CD4-positive, alpha-beta T cell treated with Interleukin-21 for 1 hour (primary cell): ENCODE results near the gene SRRT.
"Not testable (repeated sequence)": the region's sequence is repeated elsewhere in the genome, so short reads cannot be mapped to it uniquely, and the experiment has no call there.

ENCODE experiments used
- DNase-seq: peaks from one replicate; pipeline ENCODE4 v3.0.0-alpha.2; 2020

The SRRT gene

DNA sequence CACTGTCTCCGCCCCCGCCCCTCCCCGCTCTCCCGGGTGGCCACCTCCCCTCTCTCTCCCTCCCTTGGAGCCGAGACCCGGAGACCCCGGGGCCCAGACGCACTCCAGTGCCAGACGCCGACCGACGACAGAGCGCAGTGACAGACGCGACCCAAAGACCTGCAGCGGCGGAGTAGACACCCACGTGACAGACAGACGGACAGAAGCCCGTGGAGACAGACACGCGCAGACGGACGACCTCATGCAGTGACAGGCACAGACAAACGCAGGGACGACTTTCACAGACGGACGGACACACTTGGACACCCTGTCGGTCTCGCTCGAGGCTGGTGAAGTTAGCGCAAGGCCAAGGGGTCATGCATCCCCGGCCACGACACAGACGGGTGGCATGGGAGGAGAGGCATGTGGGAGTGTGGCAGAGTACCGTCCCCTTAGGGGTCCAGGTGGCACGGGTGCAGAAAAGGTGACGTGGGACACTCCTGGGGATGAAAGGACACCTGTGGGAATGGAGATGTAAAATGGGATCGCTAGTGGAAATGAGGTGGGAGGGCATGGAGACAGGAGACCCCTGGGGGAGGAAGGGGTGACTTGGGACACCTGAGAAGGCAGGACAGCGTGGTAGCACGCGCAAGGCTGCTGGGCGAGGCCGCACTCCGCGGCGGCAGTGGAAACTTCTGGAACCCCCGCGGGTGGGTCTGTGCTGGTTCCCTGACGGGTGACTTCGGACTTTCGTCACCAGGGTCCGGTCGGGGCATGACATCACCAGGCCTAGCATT is 21.2 kb downstream of the SRRT start:
- peak; percentile 56 for DNase-seq

GRCh38 chr7:100896732-100897608 is 22.1 kb downstream of the SRRT start:
- peak; percentile 69 for DNase-seq

DNA sequence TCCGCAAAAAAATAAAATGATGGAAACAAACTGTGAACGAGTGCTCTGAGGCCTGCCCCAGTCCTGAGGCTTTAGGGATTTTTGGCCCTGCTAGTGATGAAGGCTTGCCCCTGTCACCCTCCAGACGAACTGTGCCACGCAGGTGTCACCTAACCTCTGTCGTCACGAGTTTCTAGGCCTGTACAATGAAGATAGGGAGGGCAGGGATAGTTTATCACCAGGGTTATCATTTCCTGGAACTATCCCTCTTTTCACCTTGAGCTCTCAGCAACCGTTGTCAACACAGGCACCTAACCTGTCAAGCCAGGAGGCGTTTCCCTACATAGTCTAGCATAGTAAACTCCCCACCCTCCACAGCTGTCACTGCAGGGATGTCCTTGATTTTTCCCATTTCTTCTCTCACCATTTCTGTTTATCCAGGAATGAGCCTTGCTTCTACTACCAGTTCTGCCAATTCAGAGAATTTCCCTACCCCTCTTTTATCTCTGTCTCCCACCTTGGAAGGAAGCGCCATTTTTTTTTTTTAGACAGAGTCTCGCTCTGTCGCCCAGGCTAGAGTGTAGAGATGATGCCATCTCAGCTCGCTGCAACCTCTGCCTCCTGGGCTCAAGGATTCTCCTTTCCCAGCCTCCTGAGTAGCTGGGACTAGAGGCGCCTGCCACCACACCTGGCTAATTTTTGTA is 23.0 kb downstream of the SRRT start:
- no peak for DNase-seq

DNA sequence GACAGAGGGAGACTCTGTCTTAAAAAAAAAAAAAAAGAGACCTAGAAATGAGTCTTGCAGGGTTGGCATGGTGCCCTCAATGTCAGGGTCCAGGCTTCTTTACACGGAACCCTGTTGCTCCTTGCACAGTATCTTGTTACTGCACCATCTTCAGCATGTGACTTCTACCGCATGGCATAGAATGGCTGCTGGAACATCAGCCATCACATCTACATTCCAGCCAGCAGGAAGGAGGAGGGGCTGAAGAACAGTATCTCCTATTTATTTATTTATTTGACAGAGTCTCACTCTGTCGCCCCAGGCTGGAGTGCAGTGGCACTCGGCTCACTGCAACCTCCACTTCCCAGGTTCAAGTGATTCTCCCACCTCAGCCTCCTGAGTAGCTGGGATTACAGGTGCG is 24.5 kb downstream of the SRRT start:
- no peak for DNase-seq

GRCh38 chr7:100900978-100901377 is 26.1 kb downstream of the SRRT start:
- no peak for DNase-seq

DNA sequence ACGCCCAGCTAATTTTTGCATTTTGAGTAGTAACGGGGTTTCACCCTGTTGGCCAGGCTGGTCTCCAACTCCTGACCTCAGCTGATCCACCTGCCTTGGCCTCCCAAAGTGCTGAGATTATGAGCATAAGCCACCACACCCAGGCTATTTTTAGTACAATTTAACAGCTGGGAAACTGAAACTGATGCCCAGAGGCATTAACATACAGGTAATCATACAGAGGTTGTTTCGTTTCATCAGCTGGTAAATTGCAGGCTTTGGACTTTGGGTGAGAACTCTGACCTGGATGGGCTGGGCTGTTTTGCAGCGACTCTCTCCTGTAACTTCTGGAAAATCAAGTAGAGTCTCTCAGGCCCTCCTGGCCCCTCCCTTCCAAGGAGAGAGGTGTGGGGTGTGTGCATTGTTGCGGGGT is 27.0 kb downstream of the SRRT start:
- no peak for DNase-seq

DNA sequence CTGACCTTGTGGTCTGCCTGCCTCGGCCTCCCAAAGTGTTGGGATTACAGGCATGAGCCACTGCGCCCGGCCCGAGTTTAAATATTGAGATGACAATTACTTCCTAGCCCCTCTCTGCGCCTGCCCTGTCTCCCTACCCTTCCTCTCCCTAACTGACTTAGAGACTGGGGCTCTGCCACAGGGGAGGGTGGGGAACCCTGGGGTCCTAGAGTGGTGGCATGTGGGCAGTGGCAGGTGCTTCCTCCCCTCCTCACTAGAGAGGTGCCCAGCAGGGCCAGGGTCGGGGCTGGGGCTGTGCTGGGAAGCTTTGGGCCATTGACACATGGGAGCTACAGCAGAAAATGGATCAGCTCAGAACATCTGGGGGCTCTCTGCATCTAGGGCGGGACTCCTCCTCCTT is 27.7 kb downstream of the SRRT start:
- no peak for DNase-seq

- DNase-seq = no peak
Measured at GRCh38 chr7:100908512-100908911, 33.6 kb downstream of the SRRT start.

GRCh38 chr7:100910443-100910842 is 35.5 kb downstream of the SRRT start:
- DNase-seq = not testable (repeated sequence)

- DNase-seq = no peak
Measured at GRCh38 chr7:100911484-100911883, 36.6 kb downstream of the SRRT start.

DNA sequence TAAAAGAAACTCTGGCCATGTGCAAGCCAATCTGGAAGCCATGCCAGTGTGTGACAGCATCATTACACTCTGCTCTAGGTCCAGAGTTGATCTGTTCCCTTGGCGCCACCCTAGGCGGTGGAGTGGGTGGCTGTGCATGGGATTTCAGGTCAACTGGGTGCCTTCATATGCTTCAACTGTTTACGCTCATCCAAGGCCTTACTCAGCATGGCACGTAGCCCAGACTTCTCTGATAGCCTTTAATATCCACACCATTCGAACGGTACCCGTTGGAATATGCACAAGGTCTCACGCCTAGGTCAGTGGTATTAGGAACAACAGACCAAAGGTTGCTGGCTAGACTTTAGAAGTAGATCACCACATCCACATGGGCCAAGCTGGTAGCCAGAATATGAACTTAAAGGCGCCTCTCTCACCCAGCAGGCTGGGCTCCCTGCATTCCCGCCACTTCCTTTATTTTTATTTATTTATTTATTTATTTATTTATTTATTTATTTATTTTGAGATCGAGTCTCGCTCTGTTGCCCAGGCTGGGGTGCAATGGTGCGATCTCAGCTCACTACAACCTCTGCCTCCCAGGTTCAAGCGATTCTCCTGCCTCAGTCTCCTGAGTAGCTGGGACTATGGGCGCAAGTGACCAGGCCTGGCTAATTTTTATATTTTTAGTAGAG is 39.4 kb downstream of the SRRT start:
- DNase-seq = no peak

GRCh38 chr7:100914879-100915447 is 40.1 kb downstream of the SRRT start:
- no peak for DNase-seq

GRCh38 chr7:100919335-100919734 is 44.4 kb downstream of the SRRT start:
- DNase-seq = not testable (repeated sequence)

GRCh38 chr7:100919779-100920437 is 45.0 kb downstream of the SRRT start:
- DNase-seq = not testable (repeated sequence)

DNA sequence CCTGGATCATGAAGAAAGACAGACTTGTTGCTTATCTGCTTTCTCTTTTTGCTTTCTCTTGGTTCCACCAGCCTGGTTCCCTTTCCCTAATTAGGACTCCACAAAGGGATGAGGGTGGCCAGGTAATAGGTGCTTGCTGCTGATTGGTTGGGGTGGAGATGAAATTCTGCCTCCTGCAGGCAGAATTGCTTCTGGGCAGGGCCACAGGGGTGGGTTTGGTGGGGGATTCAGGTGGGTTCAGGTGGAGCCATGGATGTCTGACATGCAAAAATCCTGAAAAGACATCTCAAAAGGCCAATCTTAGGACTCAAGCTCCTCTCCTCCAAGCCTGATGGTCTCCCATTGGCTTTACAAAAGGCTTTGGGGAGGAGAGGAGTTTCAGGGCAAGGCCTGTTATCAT is 46.1 kb downstream of the SRRT start:
- DNase-seq = no peak

- not testable (repeated sequence) for DNase-seq
Measured at GRCh38 chr7:100923616-100924015, 48.7 kb downstream of the SRRT start.

- DNase-seq = no peak
Measured at GRCh38 chr7:100929808-100930174, 54.9 kb downstream of the SRRT start.

GRCh38 chr7:100933734-100934133 is 58.8 kb downstream of the SRRT start:
- no peak for DNase-seq

DNA sequence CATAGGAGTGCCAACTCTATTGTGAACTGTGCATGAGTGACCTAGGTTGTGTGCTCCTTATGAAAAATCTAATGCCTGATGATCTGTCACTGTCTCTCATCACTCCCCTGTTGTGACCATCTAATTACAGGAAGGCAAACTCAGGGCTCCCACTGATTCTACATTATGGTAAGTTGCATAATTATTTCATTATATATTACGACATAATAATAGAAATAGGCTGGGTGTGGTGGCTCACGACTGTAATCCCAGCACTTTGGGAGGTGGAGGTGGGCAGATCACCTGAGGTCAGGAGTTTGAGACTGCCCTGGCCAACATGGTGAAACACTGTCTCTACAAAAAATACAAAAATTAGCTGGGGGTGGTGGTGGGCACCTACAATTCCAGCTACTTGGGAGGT is 60.5 kb downstream of the SRRT start:
- DNase-seq = not testable (repeated sequence)

GRCh38 chr7:100936167-100936566 is 61.3 kb downstream of the SRRT start:
- DNase-seq = not testable (repeated sequence)
